Spinal cord (tissue), 10 donors: Measurements from ENCODE around the gene ARAP2. TPM values are rescaled to one million over a fixed set of nuclear protein-coding genes. Genes with fewer than 3 reads are reported as not detected.
A peak's percentile ranks its signal among the peaks of the same experiment; 100 is the strongest.

ENCODE experiments used
- DNase-seq, 6 donors: peaks; one replicate each; pipeline versions ENCODE4 v3.0.0 to v3.0.0-alpha.2; 2013 to 2015; ENCODE audit warnings: low spot score in 6 of 6, low read depth in 4 of 6
- H3K27ac ChIP-seq: one replicate; pipeline ENCODE4 v1.5.1; 2013; ENCODE audit warnings: low read depth, low read length, control low read depth
- H3K27me3 ChIP-seq: one replicate; pipeline ENCODE4 v1.6.1; 2013; ENCODE audit warnings: low read length; ENCODE audit not compliant: control insufficient read depth, insufficient read depth
- H3K36me3 ChIP-seq: one replicate; pipeline ENCODE4 v1.6.1; 2013; ENCODE audit warnings: low read length; ENCODE audit not compliant: control insufficient read depth, insufficient read depth
- H3K4me1 ChIP-seq: one replicate; pipeline ENCODE4 v1.6.1; 2013; ENCODE audit warnings: low read length; ENCODE audit not compliant: control insufficient read depth, insufficient read depth
- H3K4me3 ChIP-seq: one replicate; pipeline ENCODE4 v1.5.1; 2013; ENCODE audit warnings: low read depth, low read length, control low read depth
- H3K9me3 ChIP-seq: one replicate; pipeline ENCODE4 v1.6.1; 2013; ENCODE audit warnings: low read length; ENCODE audit not compliant: control insufficient read depth, insufficient read depth
- WGBS: methylation state at CpG from one replicate; pipeline ENCODE4 v1.1.5; 2013; ENCODE audit warnings: missing lambda C conversion rate; ENCODE audit not compliant: insufficient coverage; 5-methylcytosine and 5-hydroxymethylcytosine counted together
- polyA plus RNA-seq, 2 donors: library from polyadenylated mRNA; unstranded; fragments of 120-200 nt; gene quantifications; one replicate each; pipeline ENCODE4 v1.2.1, GENCODE V29; 2013; ENCODE audit not compliant: insufficient read length in 2 of 2
- total RNA-seq, 2 donors: library from RNA; depleted of rRNA in 1 of 2; stranded (reverse); fragments of 120-200 nt in 1 of 2; fragments of >200 nt in 1 of 2; gene quantifications; one replicate each; pipeline versions ENCODE4 v1.2.3 to v1.2.4, GENCODE V29; 2013 to 2014
- donor health status: healthy.

ARAP2 gene
- total and polyA plus RNA-seq, 4 donors = 15.9 to 95.8 (median 25.5) TPM

DNA sequence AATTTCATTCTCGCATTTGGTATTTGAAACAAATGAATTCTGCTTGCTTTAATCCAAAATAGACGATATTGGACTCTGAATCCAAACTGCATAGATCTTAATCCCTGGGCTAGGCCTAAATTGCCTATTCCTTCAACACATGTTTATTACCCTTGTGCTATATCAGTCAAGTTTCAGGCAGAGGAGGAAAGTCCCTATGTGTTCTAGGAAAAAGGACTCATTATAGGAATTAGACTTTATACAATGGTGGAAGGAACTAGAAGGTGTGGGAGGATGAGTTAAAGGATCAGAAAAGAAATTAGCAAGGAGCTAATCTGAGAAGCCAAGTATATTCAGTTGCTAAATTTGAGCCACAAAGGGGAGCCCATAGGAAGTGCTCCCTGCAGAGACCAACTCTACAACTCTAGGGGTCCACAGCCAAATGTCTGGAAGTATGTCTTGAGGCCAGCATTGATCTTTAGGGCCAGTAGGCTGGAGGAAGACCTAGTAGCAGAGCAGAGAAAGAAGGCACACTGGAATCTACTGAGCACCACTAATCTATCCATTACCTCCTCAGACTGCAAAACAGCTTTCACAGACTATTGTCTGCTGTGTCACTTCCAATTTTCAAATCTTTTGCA lies 20.0 kb upstream of the ARAP2 start:
- Histone ChIP-seq H3K9me3 (no peaks in the 10 kb centered on the region), H3K27me3 (no peaks in the 10 kb centered on the region), H3K4me3 (no peak overlapping the region), H3K27ac (no peak overlapping the region), H3K4me1 (no peaks in the 10 kb centered on the region), H3K36me3 (no peaks in the 10 kb centered on the region)
- DNase-seq = no peak
- WGBS = 100% methylated on average over 1 of the region's 2 CpGs

- no peaks in the 10 kb centered on the region for H3K9me3 ChIP-seq
- H3K36me3 ChIP-seq = no peaks in the 10 kb centered on the region
- H3K27me3 ChIP-seq = no peaks in the 10 kb centered on the region
- WGBS = 65% methylated on average over 5 of the region's 5 CpGs
- H3K4me3 ChIP-seq = no peak overlapping the region
- H3K4me1 ChIP-seq = peaks cover 7% of the 10 kb centered on the region
- H3K27ac ChIP-seq = no peak overlapping the region
- peak in 1 of 6 donors; percentile 64 for DNase-seq
Observed at GRCh38 chr4:36260731-36261130, 16.4 kb upstream of the ARAP2 start.

- H3K36me3 ChIP-seq = no peaks in the 10 kb centered on the region
- H3K9me3 ChIP-seq = no peaks in the 10 kb centered on the region
- WGBS = no CpG with 5 or more reads among the region's 6 CpGs
- H3K4me1 ChIP-seq = peaks cover 7% of the 10 kb centered on the region
- no peaks in the 10 kb centered on the region for H3K27me3 ChIP-seq
- DNase-seq = peak in 2 of 6 donors; percentile 59 to 60
- H3K4me3 ChIP-seq = peak overlapping the region; percentile 13
- H3K27ac ChIP-seq = peak overlapping the region; percentile 87
Observed at GRCh38 chr4:36256398-36256891, 12.1 kb upstream of the ARAP2 start.

DNA sequence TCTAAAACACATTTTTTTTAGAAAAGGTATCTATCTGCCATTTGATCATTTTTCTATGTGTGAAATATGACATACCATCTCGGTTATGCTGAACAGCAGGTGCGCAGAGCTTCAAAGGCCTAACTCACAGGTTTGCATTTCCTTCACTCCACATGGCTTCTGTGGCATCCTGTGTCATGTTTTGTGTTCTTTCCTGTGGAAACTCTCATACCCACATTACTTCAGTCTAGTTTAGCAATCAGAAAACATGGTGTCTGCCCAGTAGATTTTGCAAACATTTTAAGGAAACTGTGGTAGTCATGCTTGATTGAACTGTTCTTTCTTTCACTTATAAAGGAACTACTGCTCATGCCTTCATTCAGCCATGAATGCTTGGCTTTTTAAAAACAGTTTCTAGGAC lies 11.3 kb upstream of the ARAP2 start:
- Histone ChIP-seq H3K9me3 (no peaks in the 10 kb centered on the region), H3K27ac (no peak overlapping the region)

GRCh38 chr4:36254371-36254770 lies 10.1 kb upstream of the ARAP2 start:
- H3K4me1 ChIP-seq = peaks cover 7% of the 10 kb centered on the region
- H3K9me3 ChIP-seq = no peaks in the 10 kb centered on the region
- no peaks in the 10 kb centered on the region for H3K27me3 ChIP-seq
- WGBS = 58% methylated on average over 2 of the region's 2 CpGs
- H3K36me3 ChIP-seq = no peaks in the 10 kb centered on the region
- DNase-seq = no peak
- no peak overlapping the region for H3K4me3 ChIP-seq
- no peak overlapping the region for H3K27ac ChIP-seq

More for the DNA sequence above, 11.3 kb upstream of the ARAP2 start:
- peak in 2 of 6 donors; percentile 21 to 60 for DNase-seq
- Histone ChIP-seq H3K4me3 (no peak overlapping the region), H3K36me3 (no peaks in the 10 kb centered on the region), H3K4me1 (peaks cover 7% of the 10 kb centered on the region), H3K27me3 (no peaks in the 10 kb centered on the region)
- no CpG with 5 or more reads among the region's 2 CpGs for WGBS

- no peak for DNase-seq
- WGBS = no CpG with 5 or more reads among the region's 2 CpGs
- H3K4me1 ChIP-seq = peaks cover 4% of the 10 kb centered on the region
- no peaks in the 10 kb centered on the region for H3K9me3 ChIP-seq
- no peak overlapping the region for H3K27ac ChIP-seq
- H3K27me3 ChIP-seq = no peaks in the 10 kb centered on the region
- H3K36me3 ChIP-seq = no peaks in the 10 kb centered on the region
- H3K4me3 ChIP-seq = no peak overlapping the region
Observed at GRCh38 chr4:36251983-36252382, 7.7 kb upstream of the ARAP2 start.

GRCh38 chr4:36249610-36250009 lies 5.3 kb upstream of the ARAP2 start:
- no peak for DNase-seq
- Histone ChIP-seq H3K36me3 (no peaks in the 10 kb centered on the region), H3K4me1 (peaks cover 5% of the 10 kb centered on the region), H3K4me3 (no peak overlapping the region), H3K27ac (no peak overlapping the region), H3K27me3 (no peaks in the 10 kb centered on the region), H3K9me3 (no peaks in the 10 kb centered on the region)
- no CpG with 5 or more reads among the region's 1 CpG for WGBS

- Histone ChIP-seq H3K27me3 (peaks cover 2% of the 10 kb centered on the region), H3K4me1 (peaks cover 7% of the 10 kb centered on the region), H3K4me3 (peak overlapping the region; percentile 70), H3K36me3 (no peaks in the 10 kb centered on the region), H3K27ac (peak overlapping the region; percentile 82), H3K9me3 (no peaks in the 10 kb centered on the region)
- peak in 2 of 6 donors; percentile 20 to 78 for DNase-seq
- WGBS = under 1% methylated on average over 34 of the region's 38 CpGs
Observed at GRCh38 chr4:36243355-36244256, 708 bp downstream of the ARAP2 start.

- peak in 1 of 6 donors; percentile 31 for DNase-seq
- no peaks in the 10 kb centered on the region for H3K36me3 ChIP-seq
- H3K27ac ChIP-seq = peak overlapping the region; percentile 82
- H3K9me3 ChIP-seq = no peaks in the 10 kb centered on the region
- WGBS = no CpG with 5 or more reads among the region's 7 CpGs
- H3K27me3 ChIP-seq = peaks cover 2% of the 10 kb centered on the region
- H3K4me1 ChIP-seq = peaks cover 7% of the 10 kb centered on the region
- H3K4me3 ChIP-seq = peak overlapping the region; percentile 70
Observed at GRCh38 chr4:36242629-36243354, 1.5 kb downstream of the ARAP2 start.
